Kidney epithelial cell (primary cell): ENCODE data around the gene KIF13A. TPM values are rescaled to one million over a fixed set of nuclear protein-coding genes. Genes with fewer than 3 reads are reported as not detected.
"Not testable (repeated sequence)": the region's sequence is repeated elsewhere in the genome, so short reads cannot be mapped to it uniquely, and the experiment has no call there.

ENCODE experiments used
- DNase-seq: peaks from one replicate; pipeline ENCODE4 v3.0.0-alpha.2; 2010; ENCODE audit warnings: low read depth
- H3K27me3 ChIP-seq: 2 replicates; pipeline ENCODE4 v1.6.0; 2011; ENCODE audit warnings: low read length; ENCODE audit not compliant: control insufficient read depth, insufficient read depth
- H3K36me3 ChIP-seq: 2 replicates; pipeline ENCODE4 v1.5.1; 2011; ENCODE audit warnings: low read length; ENCODE audit not compliant: control insufficient read depth, insufficient read depth
- H3K4me3 ChIP-seq: 2 replicates; pipeline ENCODE4 v1.5.1; 2011; ENCODE audit warnings: low read depth, mild to moderate bottlenecking, control low read depth, low read length
- total RNA-seq: library from RNA; depleted of rRNA; stranded (reverse); fragments of >200 nt; gene quantifications from 2 replicates; pipeline ENCODE4 v1.2.3, GENCODE V29; 2015
- TF ChIP-seq, protein P1 (sequence below): IDR thresholded peaks from 2 replicates; pipeline ENCODE4 v1.5.1; 2011; ENCODE audit warnings: mild to moderate bottlenecking, moderate library complexity, low read length, control low read depth, inconsistent platforms; ENCODE audit not compliant: insufficient read depth, poor library complexity, severe bottlenecking

The KIF13A gene
- total RNA-seq, 1 donor from 2014 or later, result 30.9 TPM

DNA sequence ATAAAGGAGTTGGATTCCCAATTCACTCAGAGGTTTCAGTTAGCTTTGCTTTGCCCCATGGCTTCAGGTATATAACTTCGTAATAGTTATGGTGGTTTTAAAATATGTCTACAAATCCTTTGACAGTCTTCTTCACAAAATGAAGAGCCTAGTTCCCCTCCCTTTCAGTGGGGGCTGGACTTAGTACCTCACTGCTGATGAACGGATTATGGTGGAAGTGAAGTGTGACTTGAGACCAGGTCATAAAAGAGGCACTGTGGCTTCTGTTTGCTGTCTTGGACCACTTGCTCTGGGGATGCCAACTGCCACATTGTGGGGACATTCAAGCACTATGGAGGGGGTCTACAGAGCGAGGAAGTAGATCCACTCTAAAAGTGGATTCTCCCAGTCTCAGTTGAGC is 233.2 kb downstream of the KIF13A start:
- H3K4me3 ChIP-seq, result no peak overlapping the region
- H3K36me3 ChIP-seq, result no peaks in the 10 kb centered on the region
- DNase-seq, result no peak
- TF ChIP-seq, protein P1, sequence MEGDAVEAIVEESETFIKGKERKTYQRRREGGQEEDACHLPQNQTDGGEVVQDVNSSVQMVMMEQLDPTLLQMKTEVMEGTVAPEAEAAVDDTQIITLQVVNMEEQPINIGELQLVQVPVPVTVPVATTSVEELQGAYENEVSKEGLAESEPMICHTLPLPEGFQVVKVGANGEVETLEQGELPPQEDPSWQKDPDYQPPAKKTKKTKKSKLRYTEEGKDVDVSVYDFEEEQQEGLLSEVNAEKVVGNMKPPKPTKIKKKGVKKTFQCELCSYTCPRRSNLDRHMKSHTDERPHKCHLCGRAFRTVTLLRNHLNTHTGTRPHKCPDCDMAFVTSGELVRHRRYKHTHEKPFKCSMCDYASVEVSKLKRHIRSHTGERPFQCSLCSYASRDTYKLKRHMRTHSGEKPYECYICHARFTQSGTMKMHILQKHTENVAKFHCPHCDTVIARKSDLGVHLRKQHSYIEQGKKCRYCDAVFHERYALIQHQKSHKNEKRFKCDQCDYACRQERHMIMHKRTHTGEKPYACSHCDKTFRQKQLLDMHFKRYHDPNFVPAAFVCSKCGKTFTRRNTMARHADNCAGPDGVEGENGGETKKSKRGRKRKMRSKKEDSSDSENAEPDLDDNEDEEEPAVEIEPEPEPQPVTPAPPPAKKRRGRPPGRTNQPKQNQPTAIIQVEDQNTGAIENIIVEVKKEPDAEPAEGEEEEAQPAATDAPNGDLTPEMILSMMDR, result no peak
- H3K27me3 ChIP-seq, result no peaks in the 10 kb centered on the region

DNA sequence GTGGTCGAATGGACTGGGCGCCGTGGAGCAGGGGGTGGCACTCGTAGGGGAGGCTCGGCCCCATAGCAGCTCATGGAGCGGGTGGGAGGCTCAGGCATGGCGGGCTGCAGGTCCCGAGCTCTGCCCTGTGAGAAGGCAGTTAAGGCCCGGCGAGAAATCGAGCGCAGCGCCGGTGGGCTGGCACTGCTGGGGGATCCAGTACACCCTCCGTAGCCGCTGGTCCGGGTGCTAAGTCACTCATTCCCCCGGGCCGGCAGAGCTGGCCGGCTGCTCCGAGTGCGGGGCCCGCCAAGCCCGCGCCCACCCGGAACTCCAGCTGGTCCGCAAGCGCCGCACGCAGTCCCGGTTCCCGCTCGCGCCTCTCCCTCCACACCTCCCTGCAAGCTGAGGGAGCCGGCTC is 242.1 kb downstream of the KIF13A start:
- H3K4me3 ChIP-seq, DNase-seq, H3K27me3 ChIP-seq, H3K36me3 ChIP-seq: not testable (repeated sequence)

DNA sequence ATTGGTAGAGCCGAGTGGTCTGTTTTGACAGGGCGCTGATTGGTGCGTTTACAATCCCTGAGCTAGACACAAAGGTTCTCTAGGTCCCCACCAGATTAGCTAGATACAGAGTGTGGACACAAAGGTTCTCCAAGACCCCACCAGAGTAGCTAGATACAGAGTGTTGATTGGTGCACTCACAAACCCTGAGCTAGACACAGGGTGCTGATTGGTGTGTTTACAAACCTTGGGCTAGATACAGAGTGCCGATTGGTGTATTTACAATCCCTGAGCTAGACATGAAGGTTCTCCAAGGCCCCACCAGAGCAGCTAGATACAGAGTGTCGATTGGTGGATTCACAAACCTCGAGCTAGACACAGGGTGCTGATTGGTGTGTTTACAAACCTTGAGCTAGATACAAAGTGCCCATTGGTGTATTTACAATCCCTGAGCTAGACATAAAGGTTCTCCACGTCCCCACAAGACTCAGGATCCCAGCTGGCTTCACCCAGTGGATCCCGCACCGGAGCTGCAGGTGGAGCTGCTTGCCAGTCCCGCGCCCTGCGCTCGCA is 242.6 kb downstream of the KIF13A start:
- H3K4me3 ChIP-seq, H3K27me3 ChIP-seq, H3K36me3 ChIP-seq, DNase-seq: not testable (repeated sequence)

DNA sequence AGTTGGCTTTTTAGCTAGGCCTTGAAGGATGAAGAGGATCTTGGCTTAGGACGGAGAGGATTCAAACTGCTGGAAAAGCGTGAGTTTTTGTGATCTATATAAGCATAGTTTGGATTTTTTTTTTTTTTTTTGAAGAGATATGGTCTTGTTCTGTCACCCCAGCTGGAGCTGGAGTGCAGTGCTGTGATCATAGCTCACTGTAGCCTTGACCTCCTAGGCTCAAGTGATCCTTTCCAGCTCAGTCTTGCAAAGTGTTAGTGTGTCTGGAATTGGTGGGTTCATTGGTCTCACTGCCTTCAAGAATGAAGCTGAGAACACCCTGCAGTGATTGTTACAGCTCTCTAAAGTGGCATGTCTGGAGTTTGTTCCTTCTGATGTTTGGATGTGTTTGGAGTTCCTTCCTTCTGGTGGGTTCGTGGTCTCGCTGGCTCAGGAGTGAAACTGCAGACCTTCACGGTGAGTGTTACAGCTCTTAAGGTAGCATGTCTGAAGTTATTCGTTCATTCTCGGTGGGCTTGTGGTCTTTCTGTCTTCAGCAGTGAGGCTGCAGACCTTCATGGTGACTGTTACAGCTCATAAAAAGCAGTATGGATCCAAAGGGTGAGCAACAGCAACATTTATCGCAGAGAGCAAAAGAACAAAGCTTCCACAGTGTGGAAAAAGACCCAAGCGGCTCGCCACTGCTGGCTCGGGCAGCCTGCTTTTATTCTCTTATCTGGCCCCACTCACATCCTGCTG is 243.2 kb downstream of the KIF13A start:
- TF ChIP-seq, protein P1, result no peak
- no peaks in the 10 kb centered on the region for H3K36me3 ChIP-seq
- no peaks in the 10 kb centered on the region for H3K27me3 ChIP-seq
- H3K4me3 ChIP-seq, result no peak overlapping the region
- DNase-seq, result no peak

DNA sequence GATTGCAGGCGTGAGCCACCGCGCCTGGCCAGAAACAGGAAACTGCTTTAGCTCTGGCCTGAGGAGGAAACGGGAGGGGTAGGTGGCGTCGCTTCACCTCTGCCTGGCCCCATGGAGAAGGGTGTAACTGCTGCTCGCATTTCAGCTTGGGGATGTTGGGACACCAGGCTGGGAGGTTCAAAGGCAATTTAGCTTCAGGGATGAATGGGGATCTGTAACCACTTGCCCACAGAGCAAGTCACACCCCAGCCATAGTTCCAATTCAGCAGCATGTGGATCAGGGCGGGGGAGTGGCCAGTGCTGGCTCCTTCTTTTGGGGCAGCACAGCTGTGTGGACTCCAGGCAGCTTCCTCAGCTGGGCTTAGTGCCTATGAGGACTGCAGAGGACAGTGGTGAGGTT is 245.9 kb downstream of the KIF13A start:
- DNase-seq, result no peak
- no peaks in the 10 kb centered on the region for H3K27me3 ChIP-seq
- H3K4me3 ChIP-seq, result no peak overlapping the region
- TF ChIP-seq, protein P1, result no peak
- H3K36me3 ChIP-seq, result no peaks in the 10 kb centered on the region

DNA sequence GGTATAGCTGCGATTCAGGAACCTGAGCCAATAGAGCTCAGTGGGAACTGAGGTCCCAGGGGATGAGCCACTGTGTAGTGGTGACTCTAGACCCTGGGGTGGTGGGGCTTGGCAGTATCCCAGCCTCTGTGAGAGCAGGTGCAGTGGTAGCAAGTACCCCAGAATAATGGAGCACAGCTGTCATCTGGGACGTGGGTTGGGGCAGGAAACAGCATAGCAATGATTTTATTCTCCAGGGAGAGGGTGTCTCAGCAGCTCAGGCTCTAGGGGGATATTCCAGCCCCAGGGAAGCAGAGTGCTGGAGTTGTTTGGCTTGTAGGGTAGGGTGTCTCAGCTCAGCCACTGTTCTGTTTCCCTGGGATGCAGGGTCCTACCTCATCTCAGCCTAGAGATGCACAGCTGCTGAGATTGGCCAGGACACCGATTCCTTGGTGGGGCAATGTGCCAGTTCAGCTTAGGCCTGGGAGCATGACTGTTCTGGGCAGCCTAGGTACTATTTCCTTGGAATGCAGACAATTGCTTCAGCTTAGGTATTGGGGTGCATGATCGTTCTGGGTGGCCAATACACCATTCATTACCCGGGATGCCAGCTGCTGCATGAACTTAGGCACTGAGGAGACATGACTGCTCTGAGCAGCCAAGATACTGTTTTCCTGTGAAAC is 246.7 kb downstream of the KIF13A start:
- DNase-seq, result no peak
- no peak overlapping the region for H3K4me3 ChIP-seq

More for the DNA sequence above, 246.7 kb downstream of the KIF13A start:
- H3K27me3 ChIP-seq, result no peaks in the 10 kb centered on the region
- H3K36me3 ChIP-seq, result no peaks in the 10 kb centered on the region
- TF ChIP-seq, protein P1, result no peak
